Left renal cortex interstitium (tissue), 4 donors: Measurements from ENCODE around the gene ATF6B. TPM values are rescaled to one million over a fixed set of nuclear protein-coding genes. Genes with fewer than 3 reads are reported as not detected.

Source experiments
- DNase-seq, 4 donors: peaks; one replicate each; pipeline ENCODE4 v3.0.0-alpha.2; 2013; ENCODE audit warnings: low read depth in 4 of 4, low spot score in 2 of 4, missing footprints in 1 of 4
- polyA plus RNA-seq, 4 donors: library from polyadenylated mRNA; unstranded; fragments of 120-200 nt; gene quantifications; one replicate each; pipeline ENCODE4 v1.2.1, GENCODE V29; 2013; ENCODE audit not compliant: insufficient read length in 4 of 4

The ATF6B gene
- polyA plus RNA-seq, 4 donors = 88.4 to 123 (median 95.4) TPM

DNA sequence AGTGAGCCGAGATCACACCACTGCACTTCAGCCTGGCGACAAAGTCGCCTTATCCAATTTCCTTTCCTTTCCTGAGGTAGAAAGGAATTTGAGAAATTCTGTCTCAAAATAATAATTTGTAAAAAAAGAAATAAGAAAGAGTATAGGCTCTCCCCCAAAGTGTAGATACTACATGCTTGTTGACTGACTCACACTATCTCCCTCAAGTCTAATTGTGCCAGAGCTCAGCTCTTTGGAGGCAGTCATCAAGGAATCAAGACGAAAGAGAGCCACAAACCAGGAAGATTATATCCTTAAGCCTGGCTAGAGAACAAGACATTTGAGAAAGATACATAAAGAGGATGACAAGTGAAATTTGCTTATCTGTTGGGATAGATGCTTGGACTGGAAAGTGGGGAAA is 5.7 kb upstream of the ATF6B start:
- DNase-seq = no peak

DNA sequence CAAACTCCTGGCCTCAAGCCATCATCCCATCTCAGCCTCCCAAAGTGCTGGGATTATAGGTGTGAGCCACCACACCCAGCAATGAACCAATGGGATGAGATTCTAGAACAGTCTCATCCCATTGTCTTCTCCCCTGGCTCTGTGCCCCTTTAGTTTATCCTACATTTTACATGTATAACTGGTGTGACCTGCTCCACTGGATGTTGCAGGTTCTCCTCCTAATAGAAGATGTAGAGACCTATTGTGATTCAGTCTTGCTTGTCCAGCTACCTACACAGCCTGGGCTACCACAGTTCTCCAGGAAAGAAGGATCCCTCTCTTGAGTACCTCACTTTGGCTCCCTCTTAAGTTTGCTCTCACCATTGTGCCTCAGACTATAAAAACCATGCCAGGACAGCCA is 4.1 kb upstream of the ATF6B start:
- no peak for DNase-seq

DNA sequence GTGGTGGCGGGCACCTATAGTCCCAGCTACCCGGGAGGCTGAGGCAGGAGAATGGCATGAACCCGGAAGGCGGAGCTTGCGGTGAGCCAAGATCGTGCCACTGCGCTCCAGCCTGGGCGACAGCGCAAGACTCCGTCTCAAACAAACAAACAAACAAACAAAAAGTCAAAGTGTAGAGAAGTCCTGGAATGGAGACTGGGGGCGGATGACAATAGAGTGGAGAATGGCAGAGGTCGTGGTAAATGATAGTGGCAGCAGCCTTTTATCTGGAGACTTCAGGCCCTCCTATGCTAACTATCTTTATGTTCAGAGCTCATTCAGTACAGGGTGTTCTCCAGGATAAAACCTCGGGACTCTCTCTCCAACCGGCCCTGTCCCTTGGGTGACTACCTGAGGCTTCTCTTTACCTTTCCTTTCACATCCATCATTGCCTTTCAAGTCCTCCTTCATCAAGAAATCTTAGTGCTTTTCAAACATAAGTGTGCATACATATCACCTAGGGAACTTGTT is 3.4 kb upstream of the ATF6B start:
- no peak for DNase-seq

DNA sequence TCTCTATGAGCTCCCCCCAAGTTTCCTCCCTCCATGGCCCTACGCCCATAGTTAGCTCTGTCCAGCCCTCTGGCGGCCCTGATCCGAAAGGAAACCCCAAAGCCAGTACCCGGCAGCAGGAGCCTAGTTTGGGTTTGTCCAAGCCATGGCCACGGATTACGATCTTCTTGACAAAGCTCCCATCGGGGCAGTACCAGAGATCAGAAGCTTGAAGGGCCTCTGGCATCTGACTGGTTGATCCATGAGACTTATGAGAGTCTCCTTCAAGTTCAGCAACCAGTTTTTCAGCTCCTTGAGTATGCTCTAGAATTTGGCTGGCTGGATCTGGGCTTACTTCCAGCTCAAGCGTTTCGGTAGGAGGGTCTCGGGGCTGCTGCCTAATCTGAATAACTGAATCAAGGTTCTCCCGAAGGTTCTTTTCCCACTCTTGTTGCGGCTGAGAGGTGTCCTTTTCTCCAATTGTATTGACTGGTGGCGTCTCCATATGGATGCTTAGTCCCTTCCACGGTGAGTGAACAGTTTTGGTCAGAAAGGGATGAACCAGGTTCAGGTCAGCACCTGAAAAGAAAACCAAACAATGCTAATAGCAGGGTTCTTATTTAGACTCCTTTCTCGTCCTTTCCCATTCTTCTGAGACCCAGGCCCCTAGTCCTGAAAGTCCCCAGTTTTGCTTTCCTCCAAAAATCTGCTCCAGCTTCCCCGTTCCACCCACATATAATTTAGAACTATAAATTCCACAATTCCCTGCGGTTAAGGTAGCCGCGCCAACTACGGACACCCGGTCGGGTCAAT is 1.4 kb upstream of the ATF6B start:
- no peak for DNase-seq

DNA sequence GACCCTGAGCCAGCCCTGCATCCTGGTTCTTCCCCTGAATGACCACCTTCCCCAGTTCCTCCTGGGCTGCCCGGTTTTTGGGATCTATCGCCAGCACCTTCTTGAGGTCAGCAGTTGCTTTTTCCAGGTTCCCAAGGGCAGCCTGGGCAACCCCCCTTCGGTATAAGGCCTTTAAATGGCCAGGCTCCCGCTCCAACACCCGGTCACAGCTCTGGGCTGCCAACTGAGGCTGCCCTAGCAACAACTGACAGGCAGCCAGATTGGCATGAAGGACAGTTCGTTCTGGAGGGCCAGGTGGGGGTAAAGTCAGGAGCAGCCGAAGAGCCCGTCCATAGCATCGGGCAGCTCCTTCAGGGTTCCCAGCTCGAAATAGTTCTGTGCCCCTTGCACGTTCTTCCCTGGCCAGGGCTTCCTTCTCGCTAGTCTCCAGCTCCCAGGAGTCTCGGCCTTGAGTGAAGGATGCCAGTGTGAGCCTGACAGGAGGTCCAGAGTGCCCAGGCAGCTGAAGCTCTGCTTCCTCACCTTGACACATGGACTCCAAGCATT is 778 bp upstream of the ATF6B start:
- no peak for DNase-seq

DNA sequence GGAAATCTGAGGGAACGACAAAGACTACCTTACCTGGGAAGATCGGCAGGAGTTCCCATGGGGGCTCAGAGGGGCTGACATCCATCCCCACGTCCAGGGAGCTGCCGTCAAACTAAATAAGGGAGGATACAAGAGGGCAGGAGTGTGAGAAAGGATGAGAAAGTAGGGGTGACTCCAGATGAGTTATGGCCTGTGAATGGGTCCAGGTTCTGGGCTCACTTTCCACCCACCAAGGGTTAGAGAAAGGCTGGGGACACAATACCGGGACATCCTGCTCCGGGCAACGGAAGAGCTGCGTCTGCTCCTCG is 683 bp downstream of the ATF6B start:
- DNase-seq = no peak

DNA sequence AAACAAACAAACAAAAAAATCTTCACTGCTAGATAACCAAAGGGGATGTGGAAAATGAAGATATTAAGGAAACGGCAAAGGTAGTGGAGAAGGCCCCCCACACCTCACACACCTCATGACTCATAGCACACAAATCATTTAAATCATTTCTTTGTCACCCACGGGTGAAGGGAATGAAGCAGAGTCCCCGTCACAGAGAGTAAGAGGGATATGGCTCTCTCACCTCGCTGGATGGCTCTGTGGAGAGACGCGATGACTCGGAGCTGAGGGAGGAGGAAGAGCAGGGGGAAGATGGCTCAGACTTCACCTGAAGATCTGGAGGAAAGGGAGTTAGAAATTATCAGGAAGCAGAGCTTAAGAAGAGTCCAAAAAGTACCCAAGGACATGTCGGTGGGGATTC is 1.2 kb downstream of the ATF6B start:
- no peak for DNase-seq

DNA sequence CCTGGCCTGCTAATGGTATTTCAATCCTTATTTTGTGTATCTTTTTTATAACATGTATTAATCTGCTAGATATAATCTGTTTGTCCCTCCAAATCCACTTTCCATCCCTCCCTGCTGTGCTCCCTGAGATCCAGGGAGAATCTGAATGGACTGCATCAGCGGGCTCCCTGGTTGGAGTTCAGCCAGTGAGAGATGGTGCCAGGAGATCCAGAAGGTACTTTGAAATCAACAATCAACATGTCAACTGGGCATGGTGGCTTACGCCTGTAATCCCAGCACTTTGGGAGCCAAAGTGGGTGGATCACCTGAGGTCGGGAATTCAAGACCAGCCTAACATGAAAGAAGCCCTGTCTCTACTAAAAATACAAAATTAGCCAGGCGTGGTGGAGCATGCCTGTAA is 4.4 kb downstream of the ATF6B start:
- no peak for DNase-seq

DNA sequence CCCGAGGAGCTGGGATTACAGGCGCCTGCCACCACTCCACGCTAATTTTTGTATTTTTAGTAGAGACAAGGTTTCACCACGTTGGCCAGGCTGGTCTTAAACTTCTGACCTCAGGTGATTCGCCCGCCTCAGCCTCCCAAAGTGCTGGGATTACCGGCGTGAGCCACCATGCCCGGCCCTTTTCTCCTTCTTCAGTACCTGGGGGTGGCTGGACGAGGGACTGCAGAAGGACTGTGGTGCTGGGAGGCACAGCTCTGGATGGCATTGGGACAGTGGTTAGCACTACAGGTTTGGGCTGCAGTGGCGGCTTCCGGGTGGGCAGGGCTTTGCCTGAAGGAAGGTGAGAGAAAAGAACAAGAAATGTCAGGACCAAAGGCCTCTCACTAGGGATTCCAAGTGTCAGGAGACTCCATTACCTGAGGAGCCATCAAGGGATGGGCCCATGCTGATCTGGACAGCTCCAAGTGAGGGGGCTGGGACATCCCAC is 7.4 kb downstream of the ATF6B start:
- DNase-seq = no peak

DNA sequence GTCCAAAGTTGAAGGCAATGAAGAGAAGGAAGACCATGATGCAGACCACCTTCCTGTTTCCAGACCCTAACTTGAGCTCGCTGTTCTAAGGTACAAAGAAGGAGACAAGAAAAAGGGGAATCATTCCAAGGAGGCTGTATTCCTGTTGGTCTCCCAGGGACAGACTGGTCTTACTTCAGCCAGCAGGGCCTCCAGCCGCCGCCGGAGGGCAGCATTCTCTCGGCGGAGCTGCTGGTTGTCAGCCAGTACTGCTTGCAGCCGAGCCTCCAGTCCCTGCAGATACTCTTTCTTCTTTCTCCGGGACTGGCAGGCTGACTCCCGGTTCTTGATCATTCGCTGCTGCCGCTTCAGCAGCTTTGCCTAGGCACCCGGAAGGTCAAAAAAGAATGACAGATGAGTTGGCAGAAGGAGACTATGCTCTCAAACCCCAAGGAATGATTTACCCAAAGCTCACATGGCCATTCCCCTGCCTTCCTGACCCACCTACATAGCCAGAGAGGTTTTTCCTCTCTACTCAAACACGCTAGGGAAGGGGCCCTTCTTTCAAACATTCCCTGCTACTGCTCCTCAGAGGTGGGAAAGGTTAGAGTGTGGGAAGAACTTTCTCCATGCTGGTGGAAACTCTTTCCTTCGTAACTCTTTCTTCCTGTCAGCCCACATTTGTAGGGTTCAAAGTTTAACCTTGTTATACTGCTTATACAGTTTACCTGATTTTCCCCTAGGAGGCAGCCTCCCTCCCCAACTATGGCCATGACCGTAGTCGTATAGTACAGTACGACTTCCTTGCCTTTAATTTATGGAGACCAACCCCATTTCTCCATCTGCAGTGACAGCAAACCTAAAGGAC is 9.0 kb downstream of the ATF6B start:
- DNase-seq = peak in 3 of 4 donors; percentile 54 to 75 (median 67)

DNA sequence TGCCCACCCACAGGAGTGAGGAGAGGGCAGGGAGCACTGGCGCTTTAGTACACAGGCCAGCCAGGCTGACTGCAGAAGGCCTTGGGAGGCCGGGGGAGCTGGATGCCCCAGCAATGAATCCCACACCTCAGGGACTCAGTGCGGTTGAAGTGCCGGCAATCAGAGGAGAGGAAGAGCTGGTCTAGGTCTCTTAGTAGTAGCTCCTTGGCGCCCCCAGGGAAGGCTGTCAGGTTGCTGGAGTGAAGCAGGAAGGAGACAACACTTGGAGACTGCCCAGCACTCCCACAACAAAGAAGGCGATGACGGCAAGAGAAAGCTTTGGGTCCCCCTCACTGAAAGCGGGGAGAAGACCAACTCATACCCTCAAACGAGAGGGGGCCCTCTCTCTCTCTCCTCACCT is 10.6 kb downstream of the ATF6B start:
- no peak for DNase-seq

DNA sequence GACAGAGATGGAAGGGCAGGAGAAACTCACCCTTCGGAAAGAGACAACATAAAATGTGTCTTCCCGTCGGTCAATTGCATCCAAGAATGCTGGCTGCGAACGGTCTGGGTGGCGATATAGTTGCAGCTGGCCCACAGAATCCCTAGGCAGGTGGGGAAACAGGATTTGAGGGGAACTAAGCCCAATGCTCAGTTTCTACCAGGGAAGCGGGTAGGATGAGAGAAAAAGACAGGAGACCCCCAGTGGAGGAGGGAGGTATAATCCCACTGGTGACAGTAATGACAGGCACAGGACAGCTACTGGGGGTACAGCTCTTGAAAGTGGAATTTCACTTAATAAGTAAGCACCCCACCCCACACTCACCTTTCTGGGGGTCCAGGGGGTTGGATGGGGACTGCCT is 11.4 kb downstream of the ATF6B start:
- no peak for DNase-seq

DNA sequence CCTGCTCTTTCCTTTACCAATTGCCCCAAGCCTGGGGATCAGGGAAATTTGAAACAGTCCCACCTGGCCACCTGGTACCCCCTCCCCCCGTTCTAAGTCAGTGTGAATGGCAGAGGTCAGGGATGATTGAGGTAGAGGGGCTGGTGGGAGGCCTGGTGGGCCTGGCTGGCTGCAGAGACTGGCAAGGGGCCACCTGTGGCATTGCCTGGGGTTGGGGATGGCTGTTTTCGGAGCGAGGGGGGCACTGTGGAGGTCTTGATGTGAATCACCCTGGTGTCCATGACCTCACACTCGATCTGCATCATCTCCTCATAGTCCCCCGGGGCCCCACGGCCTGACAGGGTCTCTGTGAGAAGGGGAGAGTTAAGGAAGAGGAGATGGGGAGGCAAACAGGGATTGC is 12.4 kb downstream of the ATF6B start:
- DNase-seq = no peak

DNA sequence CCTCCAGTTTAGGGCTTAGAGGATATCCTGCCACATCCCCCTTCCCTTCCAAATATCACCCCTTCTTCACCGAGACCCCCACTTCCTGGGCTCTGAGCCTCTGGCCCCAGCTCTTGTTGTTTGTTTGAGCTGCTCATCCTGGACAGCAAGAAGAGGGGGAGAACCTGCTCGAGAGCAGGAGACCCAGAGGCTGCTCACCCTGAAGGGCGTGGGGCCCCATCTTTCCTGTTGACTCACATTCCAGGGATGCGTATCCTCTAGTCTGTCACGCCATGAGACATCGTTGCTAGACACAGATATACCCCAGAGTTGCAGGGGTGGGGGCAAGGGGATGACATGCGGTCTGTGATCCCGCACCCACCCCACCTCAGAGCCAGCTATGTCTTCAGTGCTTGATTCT is 13.2 kb downstream of the ATF6B start:
- DNase-seq = no peak

DNA sequence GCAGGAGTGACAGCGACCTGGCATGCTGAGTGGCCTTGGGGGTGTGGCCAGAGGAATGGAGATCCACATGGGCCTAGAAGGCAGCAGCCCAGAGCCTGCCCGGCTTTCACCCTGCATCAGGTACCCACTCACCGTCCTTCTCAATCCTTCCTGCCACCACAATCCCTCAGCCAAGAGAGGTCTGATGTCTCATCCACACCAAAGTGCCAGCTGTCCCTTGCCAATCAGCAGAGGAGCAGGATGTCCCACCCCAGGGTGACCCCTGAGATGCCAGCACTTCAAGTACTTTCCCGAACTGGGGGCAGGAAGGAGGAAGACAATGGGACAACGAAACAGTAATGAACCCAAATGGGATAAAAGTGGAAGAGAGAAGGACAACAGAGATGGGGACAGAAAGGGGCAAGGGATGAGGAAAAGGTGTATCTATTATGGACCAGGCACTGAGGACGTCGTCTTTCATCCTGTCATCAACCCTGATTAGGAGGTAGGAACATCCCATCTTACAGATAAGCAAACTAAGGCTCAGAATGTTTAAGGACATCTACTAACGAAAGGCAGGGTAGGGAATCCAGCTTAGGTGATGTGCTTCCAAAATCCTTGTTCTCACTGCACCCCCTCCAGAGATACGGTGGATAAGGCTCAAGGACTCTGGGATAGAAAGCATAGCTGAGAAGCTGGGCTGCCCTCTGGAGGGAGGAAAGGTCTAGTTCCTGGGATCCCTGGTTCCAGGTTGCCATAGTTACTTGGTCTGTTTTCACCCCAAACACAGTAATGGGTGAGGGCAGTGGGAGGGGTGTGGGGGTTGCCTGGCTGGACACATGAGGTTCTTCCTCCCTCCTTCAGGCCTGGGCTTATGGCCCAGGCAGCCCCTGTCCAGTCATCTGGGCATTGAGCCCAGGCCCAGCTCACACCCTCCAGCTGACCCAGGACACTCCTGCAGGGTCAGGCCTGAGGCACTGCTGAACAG is 14.4 kb downstream of the ATF6B start:
- DNase-seq = no peak

DNA sequence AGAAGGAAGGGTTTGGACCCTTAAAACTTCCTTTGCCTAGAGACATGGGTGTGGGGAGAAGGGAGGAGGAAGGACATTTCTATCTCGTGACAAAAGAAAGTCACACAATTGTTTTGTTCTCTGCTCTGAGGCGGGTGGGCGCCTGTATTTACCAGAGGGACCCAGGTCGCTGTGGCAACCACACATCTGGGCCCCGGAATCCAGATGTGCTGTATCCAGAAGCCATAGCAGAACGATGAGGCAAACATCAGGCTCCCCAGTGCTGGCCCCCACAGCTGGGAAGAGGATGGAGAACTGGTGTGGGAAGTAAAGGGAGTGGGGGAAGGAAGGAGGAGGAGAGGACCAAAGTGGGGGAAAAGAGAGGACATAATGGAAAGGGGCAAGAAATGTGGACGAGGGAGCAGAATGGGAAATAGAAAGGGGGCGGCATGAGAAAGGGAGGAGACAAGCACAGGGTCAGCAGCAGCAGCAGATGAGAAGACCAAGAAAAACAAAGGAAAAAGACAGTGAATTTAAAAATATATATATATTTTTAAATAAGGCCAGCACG is 15.5 kb downstream of the ATF6B start:
- no peak for DNase-seq

DNA sequence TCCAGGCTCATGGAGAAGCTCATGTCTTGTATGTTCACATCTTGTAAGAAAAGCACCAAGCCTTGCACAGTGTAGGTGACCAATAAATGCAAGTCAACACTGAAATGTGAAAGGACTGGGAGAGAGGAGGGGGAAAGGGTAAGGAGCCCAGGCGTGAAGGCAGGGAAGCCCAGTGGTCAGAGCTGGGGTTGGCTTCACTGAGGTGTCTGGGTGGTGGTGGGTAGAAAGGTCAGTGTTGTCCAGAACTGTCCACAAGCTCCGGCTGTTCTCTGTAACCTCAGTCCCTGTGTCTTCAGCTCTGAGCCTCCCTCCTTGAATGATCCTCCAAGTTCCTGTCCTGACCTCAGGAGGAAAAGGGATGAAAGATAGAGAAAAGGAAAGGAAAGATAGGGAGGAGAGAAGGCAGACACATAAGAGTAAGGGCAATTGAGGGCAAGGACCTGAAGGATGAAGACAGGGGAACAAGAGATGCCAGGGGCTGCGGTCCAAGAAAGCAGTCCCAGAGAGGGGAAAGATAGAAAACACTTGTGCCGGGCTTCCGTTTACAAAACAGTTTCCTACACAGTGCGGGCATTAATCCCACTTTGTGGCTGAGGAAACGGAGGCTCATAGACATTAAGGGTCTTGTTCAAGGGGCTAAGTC is 16.5 kb downstream of the ATF6B start:
- DNase-seq = no peak

DNA sequence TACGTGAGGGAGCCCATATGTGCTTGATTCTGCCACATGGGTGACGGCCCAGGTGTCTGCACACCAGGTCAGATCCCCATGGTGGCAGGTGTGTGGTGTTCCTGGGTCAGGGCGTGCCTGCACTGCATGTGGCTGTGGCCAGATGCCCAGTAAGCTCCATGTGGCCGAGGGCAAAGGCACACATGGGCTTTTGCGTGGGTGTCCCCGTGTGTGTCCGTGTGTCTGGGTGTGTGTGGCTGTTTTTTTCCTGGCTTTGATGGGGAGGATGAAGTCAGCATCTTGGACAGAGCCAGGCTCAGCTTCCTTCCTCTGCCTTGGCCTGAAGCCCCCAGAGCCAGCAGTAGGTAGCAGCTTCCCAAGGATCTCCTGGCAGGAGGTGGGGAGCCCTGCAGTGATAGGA is 17.4 kb downstream of the ATF6B start:
- no peak for DNase-seq

DNA sequence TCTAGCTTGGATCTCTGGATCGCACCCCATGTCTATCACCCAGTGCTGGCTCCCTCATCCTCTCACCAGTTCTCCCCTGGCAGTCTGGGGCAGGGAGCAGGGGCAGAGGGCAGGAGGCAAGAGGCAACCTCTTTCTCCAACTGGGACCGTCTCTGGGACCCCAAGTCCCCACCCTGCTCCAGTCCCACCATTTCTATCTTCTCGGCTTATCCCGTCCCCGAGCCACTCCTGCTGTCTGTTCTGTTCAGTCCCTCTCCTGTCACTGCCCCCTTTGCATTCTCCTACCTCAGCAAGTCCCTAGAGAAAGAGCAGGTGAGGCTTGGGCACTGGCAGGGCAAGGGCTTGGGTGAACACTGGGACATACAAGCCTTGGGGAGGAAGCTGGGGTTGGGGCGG is 18.3 kb downstream of the ATF6B start:
- no peak for DNase-seq
